MM.1S (cell line): ENCODE measurements around the gene CSPG5.

Experiments
- EZH2 ChIP-seq: fragments of 300-600 bp; sonication (generic); optimal IDR thresholded peaks from 2 replicates; pipeline ENCODE3; 2017; ENCODE audit warnings: low read depth, mild to moderate bottlenecking, antibody characterized with exemption, low read length, mixed read lengths
- TF ChIP-seq, protein P1 (sequence below): fragments of 300-600 bp; sonication (generic); IDR thresholded peaks from 2 replicates; pipeline ENCODE4 v1.5.1; 2016; ENCODE audit warnings: antibody characterized with exemption, low read length, mixed read lengths

DNA sequence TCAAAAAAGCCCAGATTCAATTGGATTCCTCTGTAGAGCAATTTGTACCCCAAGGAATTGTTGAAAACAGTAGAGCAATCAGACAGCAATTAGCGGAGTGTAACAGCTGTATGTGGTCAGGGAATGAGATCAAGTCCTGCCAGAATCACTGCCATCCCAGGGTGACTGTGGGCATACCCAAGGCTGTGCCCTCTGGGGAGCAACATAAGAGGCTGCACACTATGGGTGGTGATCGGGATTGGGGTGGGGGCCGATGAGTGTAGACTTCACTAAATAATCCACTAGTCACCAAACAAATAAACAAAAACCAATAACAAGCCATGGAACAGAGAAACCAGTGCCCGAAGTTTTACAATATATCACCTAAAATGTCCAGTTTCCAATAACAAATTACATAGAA lies 53.0 kb downstream of the CSPG5 start:
- no peak for TF ChIP-seq EZH2
- TF ChIP-seq, protein P1, sequence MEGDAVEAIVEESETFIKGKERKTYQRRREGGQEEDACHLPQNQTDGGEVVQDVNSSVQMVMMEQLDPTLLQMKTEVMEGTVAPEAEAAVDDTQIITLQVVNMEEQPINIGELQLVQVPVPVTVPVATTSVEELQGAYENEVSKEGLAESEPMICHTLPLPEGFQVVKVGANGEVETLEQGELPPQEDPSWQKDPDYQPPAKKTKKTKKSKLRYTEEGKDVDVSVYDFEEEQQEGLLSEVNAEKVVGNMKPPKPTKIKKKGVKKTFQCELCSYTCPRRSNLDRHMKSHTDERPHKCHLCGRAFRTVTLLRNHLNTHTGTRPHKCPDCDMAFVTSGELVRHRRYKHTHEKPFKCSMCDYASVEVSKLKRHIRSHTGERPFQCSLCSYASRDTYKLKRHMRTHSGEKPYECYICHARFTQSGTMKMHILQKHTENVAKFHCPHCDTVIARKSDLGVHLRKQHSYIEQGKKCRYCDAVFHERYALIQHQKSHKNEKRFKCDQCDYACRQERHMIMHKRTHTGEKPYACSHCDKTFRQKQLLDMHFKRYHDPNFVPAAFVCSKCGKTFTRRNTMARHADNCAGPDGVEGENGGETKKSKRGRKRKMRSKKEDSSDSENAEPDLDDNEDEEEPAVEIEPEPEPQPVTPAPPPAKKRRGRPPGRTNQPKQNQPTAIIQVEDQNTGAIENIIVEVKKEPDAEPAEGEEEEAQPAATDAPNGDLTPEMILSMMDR = no peak
